SK-N-SH treated with all-trans-retinoic acid at 6 μM for 48 hours (cell line): ENCODE measurements around the gene KCNH1.

ENCODE experiments used
- ATAC-seq: fragments of 200-7000 bp; cut with Tn5 transposase; 3 replicates; pipeline ENCODE4 v1.9.1; 2020; ENCODE audit warnings: mild to moderate bottlenecking, moderate library complexity
- ARNTL ChIP-seq: fragments of 450-650 bp; formaldehyde crosslinking; IDR thresholded peaks from 2 replicates; pipeline ENCODE4 v1.5.0; 2020; ENCODE audit warnings: low read depth, mild to moderate bottlenecking, moderate library complexity, borderline replicate concordance
- BACH2 ChIP-seq: fragments of 250-450 bp; sonication (Bioruptor Pico); IDR thresholded peaks from 2 replicates; pipeline ENCODE4 v1.9.0; 2021; ENCODE audit warnings: mild to moderate bottlenecking, borderline replicate concordance
- CSDC2 ChIP-seq: fragments of 250-450 bp; sonication (Bioruptor Pico); IDR thresholded peaks from 2 replicates; pipeline ENCODE4 v1.5.0; 2020; ENCODE audit warnings: mild to moderate bottlenecking, moderate library complexity
- ESRRG ChIP-seq: fragments of 250-450 bp; sonication (Bioruptor Pico); IDR thresholded peaks from 2 replicates; pipeline ENCODE4 v1.6.1; 2021; ENCODE audit warnings: mild to moderate bottlenecking
- GLIS3 ChIP-seq: fragments of 250-450 bp; sonication (Bioruptor Pico); IDR thresholded peaks from 2 replicates; pipeline ENCODE4 v1.5.0; 2020; ENCODE audit warnings: mild to moderate bottlenecking, moderate library complexity
- ISL1 ChIP-seq: fragments of 250-450 bp; sonication (Bioruptor Pico); IDR thresholded peaks from 2 replicates; pipeline ENCODE4 v2.1.2; 2022; ENCODE audit warnings: mild to moderate bottlenecking, moderate library complexity
- OSR1 ChIP-seq: fragments of 250-450 bp; sonication (Bioruptor Pico); IDR thresholded peaks from 2 replicates; pipeline ENCODE4 v1.8.0; 2022; ENCODE audit warnings: moderate library complexity, mild to moderate bottlenecking, inconsistent platforms
- PPARA ChIP-seq: fragments of 250-450 bp; sonication (Bioruptor Pico); IDR thresholded peaks from 2 replicates; pipeline ENCODE4 v1.5.0; 2020; ENCODE audit warnings: mild to moderate bottlenecking, borderline replicate concordance
- RARB ChIP-seq: fragments of 250-450 bp; sonication (Bioruptor Pico); IDR thresholded peaks from 2 replicates; pipeline ENCODE4 v1.8.0; 2021; ENCODE audit warnings: mild to moderate bottlenecking, moderate library complexity
- SNAI2 ChIP-seq: fragments of 250-450 bp; sonication (Bioruptor Pico); IDR thresholded peaks from 2 replicates; pipeline ENCODE4 v1.5.0; 2020; ENCODE audit warnings: mild to moderate bottlenecking, moderate library complexity
- TCF4 ChIP-seq: fragments of 250-450 bp; sonication (Bioruptor Pico); IDR thresholded peaks from 2 replicates; pipeline ENCODE4 v1.8.0; 2021; ENCODE audit warnings: mild to moderate bottlenecking, moderate library complexity, borderline replicate concordance
- TOX ChIP-seq: fragments of 250-450 bp; sonication (Bioruptor Pico); IDR thresholded peaks from 2 replicates; pipeline ENCODE4 v1.8.0; 2021; ENCODE audit warnings: mild to moderate bottlenecking, moderate library complexity, borderline replicate concordance
- ZC3H10 ChIP-seq: fragments of 250-450 bp; sonication (Bioruptor Pico); IDR thresholded peaks from 2 replicates; pipeline ENCODE4 v1.5.1; 2021; ENCODE audit warnings: mild to moderate bottlenecking, moderate library complexity
- ZFP3 ChIP-seq: fragments of 250-450 bp; sonication (Bioruptor Pico); IDR thresholded peaks from 2 replicates; pipeline ENCODE4 v1.5.0; 2020; ENCODE audit warnings: mild to moderate bottlenecking, moderate library complexity
- ZNF565 ChIP-seq: fragments of 450-650 bp; formaldehyde crosslinking; conservative IDR thresholded peaks from 2 replicates; pipeline ENCODE4 v1.5.0; 2020; ENCODE audit warnings: low read depth, mild to moderate bottlenecking, moderate library complexity
- ZNF70 ChIP-seq: fragments of 450-650 bp; formaldehyde crosslinking; IDR thresholded peaks from 2 replicates; pipeline ENCODE4 v1.5.0; 2020; ENCODE audit warnings: mild to moderate bottlenecking, moderate library complexity
- ZNF8 ChIP-seq: fragments of 450-650 bp; formaldehyde crosslinking; IDR thresholded peaks from 2 replicates; pipeline ENCODE4 v1.5.0; 2020; ENCODE audit warnings: mild to moderate bottlenecking, moderate library complexity
- TF ChIP-seq, protein P1 (sequence below): fragments of 250-450 bp; sonication (Bioruptor Pico); IDR thresholded peaks from 2 replicates; pipeline ENCODE4 v1.5.1; 2021; ENCODE audit warnings: mild to moderate bottlenecking, moderate library complexity
- TF ChIP-seq, protein P2 (sequence below): fragments of 250-450 bp; sonication (Bioruptor Pico); IDR thresholded peaks from 2 replicates; pipeline ENCODE4 v1.8.0; 2020; ENCODE audit warnings: mild to moderate bottlenecking, moderate library complexity, borderline replicate concordance
- TF ChIP-seq, protein P3 (sequence below): fragments of 250-450 bp; sonication (Bioruptor Pico); IDR thresholded peaks from 2 replicates; pipeline ENCODE4 v1.5.1; 2020; ENCODE audit warnings: low read depth, mild to moderate bottlenecking, moderate library complexity
- TF ChIP-seq, protein P4 (sequence below): fragments of 250-450 bp; sonication (Bioruptor Pico); IDR thresholded peaks from 2 replicates; pipeline ENCODE4 v1.8.0; 2021; ENCODE audit warnings: low read depth, mild to moderate bottlenecking, moderate library complexity, borderline replicate concordance

The KCNH1 gene

DNA sequence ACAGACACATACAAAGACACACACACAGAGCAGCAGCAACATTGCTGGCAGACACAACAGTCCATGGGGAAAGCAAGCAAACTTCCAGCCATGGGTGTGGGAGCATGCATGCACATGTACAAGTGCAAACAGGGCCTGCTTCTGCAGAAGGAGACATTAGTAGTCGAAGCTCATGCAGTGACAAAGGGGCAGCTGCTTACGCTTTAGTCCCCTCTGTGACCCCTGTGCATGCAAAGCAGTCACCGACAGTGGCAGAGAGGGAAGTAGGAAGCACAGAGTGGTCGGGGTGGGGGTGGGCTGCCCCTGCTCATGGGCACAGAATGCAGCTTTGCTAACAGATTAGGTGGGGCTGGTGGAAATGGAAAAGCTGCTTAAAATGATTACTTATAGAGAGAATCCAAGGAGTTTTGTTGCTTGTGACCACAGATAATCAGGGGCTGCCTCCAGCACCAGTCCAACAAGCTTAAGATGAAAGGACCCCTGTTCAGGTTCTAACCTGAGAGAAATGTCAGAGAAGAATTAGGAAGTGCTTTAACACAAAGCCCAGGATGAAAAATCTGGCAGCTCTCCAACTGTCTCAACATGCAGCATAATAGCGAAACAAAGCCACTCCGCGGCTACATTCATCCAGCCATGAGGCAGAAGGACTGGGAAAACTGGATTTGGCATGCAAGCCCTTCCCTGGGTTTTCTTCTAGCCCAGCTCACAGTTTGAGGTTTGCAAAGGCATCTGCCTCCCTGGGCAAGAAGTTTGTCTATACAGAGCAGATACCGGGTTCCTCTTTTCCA is 378.9 kb downstream of the KCNH1 start:
- no peak for TF ChIP-seq ARNTL
- TF ChIP-seq RARB (CRISPR knock-in tag), result no peak
- TF ChIP-seq ISL1 (CRISPR knock-in tag), result no peak
- TF ChIP-seq CSDC2 (CRISPR knock-in tag), result no peak
- no peak for TF ChIP-seq PPARA (CRISPR knock-in tag)
- no peak for TF ChIP-seq SNAI2 (CRISPR knock-in tag)
- TF ChIP-seq, protein P1, sequence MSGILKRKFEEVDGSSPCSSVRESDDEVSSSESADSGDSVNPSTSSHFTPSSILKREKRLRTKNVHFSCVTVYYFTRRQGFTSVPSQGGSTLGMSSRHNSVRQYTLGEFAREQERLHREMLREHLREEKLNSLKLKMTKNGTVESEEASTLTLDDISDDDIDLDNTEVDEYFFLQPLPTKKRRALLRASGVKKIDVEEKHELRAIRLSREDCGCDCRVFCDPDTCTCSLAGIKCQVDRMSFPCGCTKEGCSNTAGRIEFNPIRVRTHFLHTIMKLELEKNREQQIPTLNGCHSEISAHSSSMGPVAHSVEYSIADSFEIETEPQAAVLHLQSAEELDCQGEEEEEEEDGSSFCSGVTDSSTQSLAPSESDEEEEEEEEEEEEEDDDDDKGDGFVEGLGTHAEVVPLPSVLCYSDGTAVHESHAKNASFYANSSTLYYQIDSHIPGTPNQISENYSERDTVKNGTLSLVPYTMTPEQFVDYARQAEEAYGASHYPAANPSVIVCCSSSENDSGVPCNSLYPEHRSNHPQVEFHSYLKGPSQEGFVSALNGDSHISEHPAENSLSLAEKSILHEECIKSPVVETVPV (CRISPR knock-in tag), result no peak
- TF ChIP-seq, protein P2, sequence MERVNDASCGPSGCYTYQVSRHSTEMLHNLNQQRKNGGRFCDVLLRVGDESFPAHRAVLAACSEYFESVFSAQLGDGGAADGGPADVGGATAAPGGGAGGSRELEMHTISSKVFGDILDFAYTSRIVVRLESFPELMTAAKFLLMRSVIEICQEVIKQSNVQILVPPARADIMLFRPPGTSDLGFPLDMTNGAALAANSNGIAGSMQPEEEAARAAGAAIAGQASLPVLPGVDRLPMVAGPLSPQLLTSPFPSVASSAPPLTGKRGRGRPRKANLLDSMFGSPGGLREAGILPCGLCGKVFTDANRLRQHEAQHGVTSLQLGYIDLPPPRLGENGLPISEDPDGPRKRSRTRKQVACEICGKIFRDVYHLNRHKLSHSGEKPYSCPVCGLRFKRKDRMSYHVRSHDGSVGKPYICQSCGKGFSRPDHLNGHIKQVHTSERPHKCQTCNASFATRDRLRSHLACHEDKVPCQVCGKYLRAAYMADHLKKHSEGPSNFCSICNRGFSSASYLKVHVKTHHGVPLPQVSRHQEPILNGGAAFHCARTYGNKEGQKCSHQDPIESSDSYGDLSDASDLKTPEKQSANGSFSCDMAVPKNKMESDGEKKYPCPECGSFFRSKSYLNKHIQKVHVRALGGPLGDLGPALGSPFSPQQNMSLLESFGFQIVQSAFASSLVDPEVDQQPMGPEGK (CRISPR knock-in tag), result no peak
- TF ChIP-seq ZNF8 (CRISPR knock-in tag), result no peak
- TF ChIP-seq GLIS3 (CRISPR knock-in tag), result no peak
- no peak for TF ChIP-seq ZFP3 (CRISPR knock-in tag)
- no peak for TF ChIP-seq ZNF565
- no peak for TF ChIP-seq ESRRG (CRISPR knock-in tag)
- no peak for TF ChIP-seq ZNF70 (CRISPR knock-in tag)
- no peak for TF ChIP-seq ZC3H10
- TF ChIP-seq, protein P3, sequence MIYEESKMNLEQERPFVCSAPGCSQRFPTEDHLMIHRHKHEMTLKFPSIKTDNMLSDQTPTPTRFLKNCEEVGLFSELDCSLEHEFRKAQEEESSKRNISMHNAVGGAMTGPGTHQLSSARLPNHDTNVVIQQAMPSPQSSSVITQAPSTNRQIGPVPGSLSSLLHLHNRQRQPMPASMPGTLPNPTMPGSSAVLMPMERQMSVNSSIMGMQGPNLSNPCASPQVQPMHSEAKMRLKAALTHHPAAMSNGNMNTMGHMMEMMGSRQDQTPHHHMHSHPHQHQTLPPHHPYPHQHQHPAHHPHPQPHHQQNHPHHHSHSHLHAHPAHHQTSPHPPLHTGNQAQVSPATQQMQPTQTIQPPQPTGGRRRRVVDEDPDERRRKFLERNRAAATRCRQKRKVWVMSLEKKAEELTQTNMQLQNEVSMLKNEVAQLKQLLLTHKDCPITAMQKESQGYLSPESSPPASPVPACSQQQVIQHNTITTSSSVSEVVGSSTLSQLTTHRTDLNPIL (CRISPR knock-in tag), result no peak
- no peak for TF ChIP-seq TOX (CRISPR knock-in tag)
- TF ChIP-seq OSR1, result no peak
- TF ChIP-seq, protein P4, sequence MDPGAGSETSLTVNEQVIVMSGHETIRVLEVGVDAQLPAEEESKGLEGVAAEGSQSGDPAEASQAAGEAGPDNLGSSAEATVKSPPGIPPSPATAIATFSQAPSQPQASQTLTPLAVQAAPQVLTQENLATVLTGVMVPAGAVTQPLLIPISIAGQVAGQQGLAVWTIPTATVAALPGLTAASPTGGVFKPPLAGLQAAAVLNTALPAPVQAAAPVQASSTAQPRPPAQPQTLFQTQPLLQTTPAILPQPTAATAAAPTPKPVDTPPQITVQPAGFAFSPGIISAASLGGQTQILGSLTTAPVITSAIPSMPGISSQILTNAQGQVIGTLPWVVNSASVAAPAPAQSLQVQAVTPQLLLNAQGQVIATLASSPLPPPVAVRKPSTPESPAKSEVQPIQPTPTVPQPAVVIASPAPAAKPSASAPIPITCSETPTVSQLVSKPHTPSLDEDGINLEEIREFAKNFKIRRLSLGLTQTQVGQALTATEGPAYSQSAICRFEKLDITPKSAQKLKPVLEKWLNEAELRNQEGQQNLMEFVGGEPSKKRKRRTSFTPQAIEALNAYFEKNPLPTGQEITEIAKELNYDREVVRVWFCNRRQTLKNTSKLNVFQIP (CRISPR knock-in tag), result no peak
- no peak for ATAC-seq

DNA sequence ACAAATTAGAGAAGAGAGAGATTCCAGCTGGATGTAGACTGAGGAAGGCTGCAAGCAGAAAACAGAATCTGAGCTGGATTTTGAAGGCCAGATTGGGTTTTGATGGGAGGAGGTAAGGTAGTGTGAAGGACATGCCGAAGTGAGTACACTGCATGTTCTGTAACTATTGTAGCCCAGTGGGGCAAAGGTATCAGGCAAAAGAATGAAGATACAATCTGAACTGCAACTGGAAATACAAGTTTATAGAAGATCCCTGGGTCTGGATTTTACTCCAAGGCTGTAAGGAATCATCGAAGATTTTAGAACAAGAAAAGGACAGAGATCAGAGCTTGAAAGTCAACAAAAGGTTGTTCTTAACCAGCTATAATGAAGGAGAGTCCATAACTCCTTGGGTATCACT is 382.0 kb downstream of the KCNH1 start:
- ATAC-seq, result no peak
- TF ChIP-seq ZNF70 (CRISPR knock-in tag) (no peak), RARB (CRISPR knock-in tag) (no peak), PPARA (CRISPR knock-in tag) (no peak), ISL1 (CRISPR knock-in tag) (no peak)

DNA sequence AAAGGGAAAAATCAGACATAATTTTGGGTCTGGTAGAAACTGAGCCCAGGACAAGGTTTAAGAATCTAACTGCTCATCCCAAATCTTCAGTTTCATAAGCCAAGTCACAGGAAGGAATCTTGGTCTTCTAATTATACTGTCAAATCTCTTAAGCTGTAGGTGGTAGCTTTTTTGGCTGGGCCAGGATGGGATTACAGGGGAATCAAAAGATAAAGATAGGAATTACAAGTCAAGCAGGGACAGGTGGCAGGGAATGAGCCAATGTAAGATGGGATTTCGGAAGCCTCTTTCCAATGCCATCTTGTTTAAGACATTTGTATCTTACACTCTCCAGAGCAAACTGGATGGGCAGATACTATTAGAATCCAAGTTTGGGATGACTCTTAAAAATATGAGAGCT is 383.5 kb downstream of the KCNH1 start:
- no peak for ATAC-seq
- no peak for TF ChIP-seq ZNF8 (CRISPR knock-in tag)
- TF ChIP-seq ARNTL, result no peak
- TF ChIP-seq, protein P4 (CRISPR knock-in tag), result no peak
- TF ChIP-seq OSR1, result no peak
- TF ChIP-seq ESRRG (CRISPR knock-in tag), result no peak
- TF ChIP-seq ZNF70 (CRISPR knock-in tag), result no peak
- TF ChIP-seq ZC3H10, result no peak
- TF ChIP-seq BACH2, result no peak
- TF ChIP-seq PPARA (CRISPR knock-in tag), result no peak
- TF ChIP-seq TCF4, result no peak
- TF ChIP-seq, protein P1 (CRISPR knock-in tag), result no peak
- TF ChIP-seq TOX (CRISPR knock-in tag), result no peak
- no peak for TF ChIP-seq SNAI2 (CRISPR knock-in tag)
- TF ChIP-seq RARB (CRISPR knock-in tag), result no peak
- no peak for TF ChIP-seq ZFP3 (CRISPR knock-in tag)
- TF ChIP-seq ISL1 (CRISPR knock-in tag), result no peak
- TF ChIP-seq, protein P2 (CRISPR knock-in tag), result no peak
- TF ChIP-seq, all 23 proteins: peak for 0
